GM18873 (cell line): Measurements from ENCODE around the gene MAP3K21.
A peak's percentile ranks its signal among the peaks of the same experiment; 100 is the strongest.

Experiments
- ATAC-seq: cut with Tn5 transposase; IDR thresholded peaks from one replicate; pipeline ENCODE4 v1.9.1; 2021; ENCODE audit warnings: mild to moderate bottlenecking, moderate library complexity, moderate number of reproducible peaks; ENCODE audit not compliant: unreplicated experiment, low FRiP score

MAP3K21 gene

GRCh38 chr1:233323718-233324117 is 3.8 kb upstream of the MAP3K21 start:
- no peak for ATAC-seq

GRCh38 chr1:233326319-233326718 is 1.2 kb upstream of the MAP3K21 start:
- ATAC-seq = no peak

DNA sequence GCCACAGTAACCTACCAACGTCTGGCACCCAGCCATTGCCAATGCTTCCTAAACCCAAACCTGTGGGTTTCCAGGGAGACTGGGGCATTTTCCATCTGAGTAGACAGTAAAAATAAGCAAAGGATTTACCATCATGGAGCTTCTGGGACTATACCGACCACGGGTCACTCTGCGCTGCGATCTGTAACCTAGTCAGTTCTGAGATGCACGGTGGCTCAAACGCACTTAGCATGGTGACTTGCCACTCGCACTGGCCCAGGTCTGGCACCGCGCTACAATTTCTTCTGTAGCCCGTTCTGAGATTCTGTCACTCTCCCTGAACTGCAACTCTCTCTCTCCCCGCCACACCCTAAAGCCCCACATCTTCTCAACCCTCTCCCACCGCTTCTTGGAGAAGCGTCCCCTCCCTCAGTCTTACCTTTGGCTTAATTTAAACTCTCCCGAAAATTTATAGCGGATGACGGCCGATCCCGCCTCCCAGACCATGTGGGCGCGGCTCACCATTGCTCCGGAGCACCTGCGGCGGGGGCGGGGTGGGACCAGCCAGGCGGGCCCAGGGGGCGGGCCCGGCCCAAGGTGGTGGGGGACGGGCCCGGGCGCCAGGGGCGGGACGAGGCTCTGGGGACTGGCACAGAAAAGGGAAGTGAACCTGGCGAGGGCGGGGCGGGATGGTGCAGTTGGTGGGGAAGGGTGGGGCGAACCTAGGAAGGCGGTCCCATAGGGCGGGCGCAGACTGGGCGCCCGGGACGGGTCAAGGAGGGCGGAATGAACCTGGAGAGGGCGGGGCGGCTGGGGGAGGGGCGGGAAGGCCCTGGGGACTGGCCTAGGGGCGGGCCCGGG is 493 bp upstream of the MAP3K21 start:
- peak; percentile 43 for ATAC-seq

DNA sequence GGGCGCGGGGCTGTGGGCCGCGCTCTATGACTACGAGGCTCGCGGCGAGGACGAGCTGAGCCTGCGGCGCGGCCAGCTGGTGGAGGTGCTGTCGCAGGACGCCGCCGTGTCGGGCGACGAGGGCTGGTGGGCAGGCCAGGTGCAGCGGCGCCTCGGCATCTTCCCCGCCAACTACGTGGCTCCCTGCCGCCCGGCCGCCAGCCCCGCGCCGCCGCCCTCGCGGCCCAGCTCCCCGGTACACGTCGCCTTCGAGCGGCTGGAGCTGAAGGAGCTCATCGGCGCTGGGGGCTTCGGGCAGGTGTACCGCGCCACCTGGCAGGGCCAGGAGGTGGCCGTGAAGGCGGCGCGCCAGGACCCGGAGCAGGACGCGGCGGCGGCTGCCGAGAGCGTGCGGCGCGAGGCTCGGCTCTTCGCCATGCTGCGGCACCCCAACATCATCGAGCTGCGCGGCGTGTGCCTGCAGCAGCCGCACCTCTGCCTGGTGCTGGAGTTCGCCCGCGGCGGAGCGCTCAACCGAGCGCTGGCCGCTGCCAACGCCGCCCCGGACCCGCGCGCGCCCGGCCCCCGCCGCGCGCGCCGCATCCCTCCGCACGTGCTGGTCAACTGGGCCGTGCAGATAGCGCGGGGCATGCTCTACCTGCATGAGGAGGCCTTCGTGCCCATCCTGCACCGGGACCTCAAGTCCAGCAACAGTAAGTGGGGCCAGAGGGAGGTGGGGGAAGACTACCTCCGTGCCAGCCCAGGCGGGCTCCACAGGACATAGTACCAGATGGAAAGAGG is 808 bp downstream of the MAP3K21 start:
- ATAC-seq = peak; percentile 24

GRCh38 chr1:233331676-233332519 is 4.4 kb downstream of the MAP3K21 start:
- no peak for ATAC-seq

DNA sequence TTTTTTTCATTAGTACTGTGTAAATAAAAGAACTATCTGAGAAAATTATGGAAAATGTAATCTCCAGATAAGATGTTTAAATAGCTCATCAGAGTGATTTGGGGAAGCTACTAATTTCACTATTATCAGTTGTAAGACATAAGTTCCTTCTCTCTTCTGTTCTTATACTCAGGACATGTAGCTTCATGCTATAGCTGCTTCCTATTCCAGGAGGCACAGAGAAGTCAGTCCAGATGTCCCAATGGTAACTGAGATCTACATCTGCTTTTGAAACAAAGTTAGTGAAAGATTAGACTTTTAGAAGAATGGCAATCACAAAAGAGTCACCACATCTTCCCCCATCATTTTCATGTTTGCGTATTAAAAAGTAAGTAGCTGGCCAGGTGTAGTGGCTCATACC is 5.6 kb downstream of the MAP3K21 start:
- ATAC-seq = no peak

- no peak for ATAC-seq
These were observed 6.6 kb downstream of the MAP3K21 start for GRCh38 chr1:233334092-233334491.

DNA sequence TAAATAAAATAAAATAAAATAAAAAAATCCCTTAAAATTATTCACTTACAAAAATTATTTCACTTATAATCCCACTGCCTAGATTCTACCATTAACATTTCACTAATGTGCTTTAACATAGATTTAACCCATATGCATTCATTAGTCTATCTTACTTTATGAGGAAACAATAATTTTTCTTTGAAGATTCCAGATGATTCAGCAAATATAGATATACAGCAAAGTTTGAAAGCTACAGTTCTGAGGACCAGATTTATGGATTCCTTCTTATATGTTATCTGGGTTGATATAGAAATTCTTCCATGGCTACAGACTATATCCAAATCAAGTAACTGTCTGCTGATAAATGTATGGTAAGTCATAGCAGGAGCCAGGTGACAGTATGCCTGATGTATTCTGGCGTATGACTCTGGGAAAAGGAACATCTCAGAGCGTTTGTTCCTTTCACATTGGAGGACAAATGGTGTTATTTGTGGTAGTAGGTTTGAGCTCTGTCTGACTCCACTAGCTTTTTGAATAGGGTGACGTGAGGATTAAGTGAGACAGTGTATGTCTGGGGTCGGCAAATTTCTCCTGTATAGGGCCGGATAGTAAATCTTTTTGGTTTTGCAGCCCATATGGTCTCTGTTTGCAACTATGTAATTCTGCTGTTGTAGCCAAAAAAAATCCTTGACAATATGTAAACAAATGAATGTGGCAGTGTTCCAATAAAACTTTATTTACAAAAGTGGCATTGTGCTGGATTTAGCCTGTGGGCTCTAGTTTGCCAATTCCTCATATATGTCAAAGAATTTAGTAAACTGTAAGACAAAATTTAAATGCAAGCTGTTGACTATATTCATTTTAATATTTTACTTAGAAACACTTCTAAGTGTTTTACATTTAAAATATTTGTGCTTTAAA is 9.3 kb downstream of the MAP3K21 start:
- ATAC-seq = no peak

DNA sequence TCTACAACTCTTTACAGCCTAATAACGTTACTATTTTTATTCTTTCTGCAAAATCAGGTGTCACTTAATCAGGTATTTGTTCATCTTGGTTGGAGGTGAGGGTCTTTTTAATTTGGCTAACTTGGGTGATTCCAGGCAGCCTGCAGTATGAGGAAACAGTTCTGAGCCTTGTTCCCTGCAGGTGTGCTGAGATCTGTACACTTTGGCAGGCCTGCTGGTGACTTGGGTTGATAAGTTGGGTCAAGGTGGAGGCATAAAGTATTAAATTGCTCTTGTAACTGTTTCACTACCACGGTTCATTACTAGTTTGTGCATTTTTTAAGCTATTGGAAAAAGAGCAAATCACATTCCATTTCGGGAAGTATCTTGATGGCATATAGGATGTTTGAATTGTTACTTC is 10.0 kb downstream of the MAP3K21 start:
- no peak for ATAC-seq

- no peak for ATAC-seq
These were observed 10.6 kb downstream of the MAP3K21 start for GRCh38 chr1:233338102-233338501.

- no peak for ATAC-seq
These were observed 12.6 kb downstream of the MAP3K21 start for GRCh38 chr1:233340031-233340555.

DNA sequence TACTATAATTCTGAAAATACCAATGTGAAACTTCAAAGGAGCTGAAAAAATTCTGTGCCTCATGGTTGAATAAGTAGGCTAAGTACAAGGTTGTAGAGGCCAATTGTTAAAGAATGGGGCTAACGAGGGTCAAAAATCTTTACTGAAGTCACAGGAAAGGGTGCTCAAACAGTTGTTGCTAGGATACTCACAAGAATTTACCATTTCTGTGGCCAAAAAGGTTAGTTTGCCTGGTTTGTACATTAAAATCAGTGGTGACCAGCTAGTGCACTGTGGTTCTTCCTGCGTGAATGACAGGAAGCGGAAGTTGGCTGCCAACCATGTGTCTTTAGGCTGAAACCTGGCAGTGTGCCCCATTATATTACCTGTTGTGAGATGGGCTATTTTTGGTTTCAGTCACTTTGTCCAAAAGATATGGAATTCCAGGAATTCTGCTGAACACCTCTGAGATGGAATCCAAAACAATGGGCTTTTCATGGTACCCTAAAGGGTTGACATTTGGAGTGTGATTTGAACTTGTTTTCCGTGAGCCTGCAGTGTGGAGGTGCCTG is 13.5 kb downstream of the MAP3K21 start:
- no peak for ATAC-seq

DNA sequence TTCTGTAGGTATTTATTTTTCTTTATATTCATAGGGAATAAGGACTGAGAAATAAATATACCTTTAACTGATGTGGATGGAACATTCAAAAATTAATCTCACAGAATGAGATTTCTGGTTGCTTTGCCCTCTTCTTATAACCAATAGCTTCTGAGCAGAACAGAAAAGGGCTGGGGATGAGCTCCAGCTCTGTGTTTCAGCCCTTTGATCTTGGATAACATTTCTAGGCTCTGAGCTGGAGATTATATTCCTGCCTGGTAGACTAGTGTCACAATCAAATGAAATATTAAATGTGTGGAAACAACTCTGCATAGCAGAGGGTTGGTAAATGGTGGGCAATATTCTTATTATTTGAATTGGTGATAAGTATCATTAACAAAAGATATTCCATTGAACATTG is 14.6 kb downstream of the MAP3K21 start:
- no peak for ATAC-seq

DNA sequence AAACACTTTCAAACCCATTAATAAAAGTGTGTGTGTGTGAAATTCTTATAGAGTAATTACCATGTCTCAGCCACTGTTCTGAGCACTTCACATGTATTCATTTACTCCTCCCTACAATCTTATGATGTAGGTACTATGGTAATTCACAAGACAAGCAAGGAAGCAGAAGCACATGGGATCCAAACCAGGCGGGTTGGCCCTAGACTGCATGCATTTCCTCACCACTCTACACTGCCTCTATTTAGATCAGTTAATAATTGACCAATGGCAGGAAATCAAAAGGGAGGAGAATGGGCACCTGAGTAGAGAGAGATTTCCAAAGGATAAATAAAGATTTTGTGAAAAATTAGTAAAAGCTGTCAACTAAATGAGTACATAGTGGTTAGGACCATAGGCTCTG is 15.7 kb downstream of the MAP3K21 start:
- ATAC-seq = no peak

- no peak for ATAC-seq
These were observed 19.8 kb downstream of the MAP3K21 start for GRCh38 chr1:233347338-233347737.

DNA sequence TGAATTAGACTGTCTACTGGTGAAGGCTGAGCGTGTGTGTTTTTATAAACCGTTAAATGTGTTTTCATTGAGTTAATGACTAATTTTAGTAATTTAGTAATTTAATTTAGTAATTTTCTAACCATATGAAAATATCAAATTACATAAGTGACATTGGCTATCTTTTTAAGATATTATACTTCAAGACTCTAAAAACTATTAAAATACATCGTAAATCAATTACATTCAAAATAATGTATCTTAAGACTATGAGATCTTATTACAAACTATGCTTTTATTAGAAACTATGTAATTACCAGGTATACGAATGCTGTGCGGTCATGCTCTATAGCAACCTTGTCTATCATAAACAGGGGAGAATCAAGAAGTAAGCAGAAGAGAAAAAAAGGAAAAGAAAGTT is 21.6 kb downstream of the MAP3K21 start:
- ATAC-seq = no peak

DNA sequence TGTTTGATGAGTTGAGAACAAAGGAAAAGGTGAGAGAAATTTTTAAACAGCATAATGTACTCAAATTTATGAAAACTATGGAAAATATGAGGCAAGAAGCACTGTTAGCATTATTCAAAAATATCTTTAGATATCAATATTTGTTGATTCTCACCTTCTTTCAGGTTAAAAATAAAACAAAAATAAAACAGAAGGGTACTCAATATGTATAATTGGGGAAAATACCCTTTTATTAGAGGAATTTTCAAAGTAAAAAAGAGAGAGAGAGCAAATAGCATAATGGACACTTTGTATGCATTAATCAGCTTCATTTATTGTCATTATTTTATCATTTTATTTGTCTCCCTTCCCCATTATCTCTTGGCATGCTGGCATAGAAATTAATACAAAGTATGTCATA is 27.5 kb downstream of the MAP3K21 start:
- no peak for ATAC-seq

DNA sequence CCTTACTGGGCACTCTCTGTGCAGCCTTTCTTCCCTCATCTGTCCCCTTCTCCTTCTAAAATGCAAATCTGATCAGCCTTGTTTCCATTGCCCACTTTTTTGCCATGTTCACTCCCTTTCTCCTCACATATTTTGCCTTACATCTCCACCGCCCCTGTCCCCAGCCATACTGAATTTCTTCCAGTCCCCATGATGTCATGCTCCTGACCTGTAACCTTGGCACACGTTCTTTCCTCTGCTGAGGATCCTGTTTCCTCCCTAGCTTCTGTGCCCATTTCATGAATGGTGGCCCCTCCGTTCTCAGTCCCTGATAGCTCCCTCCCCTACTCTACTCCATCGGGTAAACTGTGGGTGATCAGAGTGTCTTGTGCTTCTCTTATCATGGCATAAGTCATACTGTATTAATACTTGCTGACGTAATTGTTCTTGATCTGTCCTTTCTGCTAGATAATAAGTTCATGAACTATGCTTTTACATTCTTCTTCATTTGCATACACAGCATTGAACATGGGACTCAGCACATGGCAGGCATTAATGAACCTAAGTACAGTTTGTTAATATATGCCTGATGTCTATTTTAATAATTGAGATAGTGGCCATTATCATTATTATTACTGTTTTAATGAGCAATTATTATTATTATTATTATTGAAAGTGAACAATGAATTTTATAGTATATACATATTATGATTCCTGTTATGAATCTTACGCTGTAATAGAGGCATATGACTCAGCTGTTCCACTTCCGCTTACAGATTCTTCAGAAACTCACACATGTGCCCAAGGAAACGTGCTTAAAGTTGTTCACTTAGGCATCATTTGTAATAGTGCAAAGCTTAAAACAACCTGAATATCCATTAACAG is 28.5 kb downstream of the MAP3K21 start:
- peak; percentile 88 for ATAC-seq

GRCh38 chr1:233356705-233356987 is 29.1 kb downstream of the MAP3K21 start:
- peak; percentile 34 for ATAC-seq
